Hepatocyte (in vitro differentiated cells): ENCODE measurements around the gene DNM1L.

Experiments used
- CTCF ChIP-seq: fragments of 200-600 bp; sonication (generic); IDR thresholded peaks from 2 replicates; pipeline ENCODE4 v1.5.1; 2016; ENCODE audit warnings: antibody characterized with exemption, mild to moderate bottlenecking; ENCODE audit not compliant: poor library complexity
- EZH2phosphoT487 ChIP-seq: fragments of 200-600 bp; sonication (generic); IDR thresholded peaks from one replicate; pipeline ENCODE4 v1.6.1; 2018; ENCODE audit warnings: antibody characterized with exemption, mild to moderate bottlenecking, low read depth, moderate library complexity; ENCODE audit not compliant: unreplicated experiment, severe bottlenecking

DNA sequence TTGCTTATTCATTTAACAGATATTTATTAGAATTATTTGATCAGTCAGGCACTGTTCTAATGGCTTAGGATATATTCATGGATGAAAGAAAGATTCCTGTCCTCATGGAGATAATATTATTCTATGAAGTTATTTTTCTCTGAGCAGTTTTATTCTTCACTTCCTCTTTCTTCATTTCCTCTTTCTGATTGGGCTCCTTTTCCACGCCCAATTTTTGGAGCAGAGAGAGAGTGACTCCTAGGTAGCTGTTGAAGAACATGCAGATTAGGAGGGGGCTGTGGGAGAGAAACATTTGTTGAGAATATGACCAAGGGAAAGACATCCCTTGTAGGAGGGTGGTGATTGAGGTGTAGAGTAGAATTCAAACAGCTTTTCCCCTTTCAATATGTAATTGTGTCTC is 82.6 kb downstream of the DNM1L start:
- TF ChIP-seq CTCF: no peak
- no peak for TF ChIP-seq EZH2phosphoT487
